ENCODE data around the gene GRID1.

The GRID1 gene

DNA sequence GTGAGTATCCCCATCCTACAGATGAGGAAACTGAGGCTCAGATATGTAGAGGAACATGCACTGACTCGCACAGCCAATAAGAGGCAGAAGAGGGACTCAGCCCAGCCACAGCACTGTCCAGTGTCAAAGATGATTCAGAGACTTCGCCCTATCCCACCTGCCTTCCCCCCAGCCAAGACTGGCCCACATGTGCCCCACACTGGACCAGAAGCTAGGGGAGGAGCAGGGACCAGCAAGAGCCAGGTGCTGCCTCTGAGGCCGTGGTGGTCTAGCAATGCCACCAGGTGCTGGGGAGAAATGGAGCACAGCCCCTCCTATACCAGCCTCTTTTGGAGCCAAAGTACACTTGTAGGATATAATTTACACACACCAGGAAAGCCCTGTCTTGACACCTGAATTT, 22.3 kb downstream of the GRID1 start:
- H3K56ac ChIP-seq (ENCODE audit: low read length) = no peak overlapping the region
- no peak overlapping the region for H4K5ac ChIP-seq (ENCODE audit: low read length)
- H3K79me2 ChIP-seq (ENCODE audit: control insufficient read depth, insufficient read depth, low read length) = no peaks in the 10 kb centered on the region
- H3K23ac ChIP-seq (ENCODE audit: low read length) = no peak overlapping the region
- no peaks in the 10 kb centered on the region for H3K27me3 ChIP-seq (ENCODE audit: insufficient read depth, low read length, poor library complexity)
- no peaks in the 10 kb centered on the region for H3K79me1 ChIP-seq (ENCODE audit: low read length)
- no peak overlapping the region for H2BK120ac ChIP-seq (ENCODE audit: low read depth, low read length)
- no peak overlapping the region for H4K8ac ChIP-seq (ENCODE audit: low read depth, low read length)
- no peak overlapping the region for H3K27ac ChIP-seq (ENCODE audit: low read depth, low read length)
- no peak overlapping the region for H3K4me2 ChIP-seq (ENCODE audit: low read length)
- DNase-seq = no peak
- H3K4me1 ChIP-seq (ENCODE audit: control insufficient read depth, low read depth, low read length) = peaks cover 8% of the 10 kb centered on the region
- H2BK15ac ChIP-seq (replicated peaks; ENCODE audit: low read depth) = no peak overlapping the region
- H2AK5ac ChIP-seq (ENCODE audit: low read length) = no peak overlapping the region
- WGBS (ENCODE audit: extremely low coverage, insufficient coverage, low lambda C conversion rate) = no CpG with 5 or more reads among the region's 3 CpGs
- H3K18ac ChIP-seq (ENCODE audit: low read length) = no peak overlapping the region
- no peak overlapping the region for H2BK5ac ChIP-seq (ENCODE audit: low read length)
- no peak overlapping the region for H3K9ac ChIP-seq (ENCODE audit: low read length)
- no peaks in the 10 kb centered on the region for H3K36me3 ChIP-seq (ENCODE audit: control insufficient read depth, insufficient read depth, low read length)
- no peak overlapping the region for H3K4me3 ChIP-seq (ENCODE audit: low read length)
- H3K4ac ChIP-seq (ENCODE audit: low read depth, low read length) = no peak overlapping the region

DNA sequence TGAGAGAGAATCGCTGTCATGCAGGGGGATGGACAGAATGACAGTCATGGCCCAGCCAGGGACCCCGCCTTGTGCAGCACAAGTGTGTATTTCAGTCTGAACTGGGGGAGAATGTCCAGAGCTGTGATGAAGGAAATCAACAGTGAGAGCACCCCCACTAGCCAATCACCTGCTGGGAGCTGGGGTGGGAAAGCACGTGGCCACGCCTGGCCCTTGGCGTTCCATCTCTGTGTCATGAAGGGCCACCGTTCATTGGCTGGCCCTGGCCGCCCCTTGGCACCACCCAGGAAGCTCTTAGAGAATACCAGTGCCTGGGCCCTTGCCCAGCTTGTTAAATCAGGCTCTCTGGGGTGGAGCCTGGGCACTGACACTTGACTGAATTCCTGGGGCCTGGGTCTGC, 22.8 kb downstream of the GRID1 start:
- Histone ChIP-seq H3K27ac (ENCODE audit: low read depth, low read length) (no peak overlapping the region), H2BK5ac (ENCODE audit: low read length) (no peak overlapping the region), H4K8ac (ENCODE audit: low read depth, low read length) (no peak overlapping the region)

DNA sequence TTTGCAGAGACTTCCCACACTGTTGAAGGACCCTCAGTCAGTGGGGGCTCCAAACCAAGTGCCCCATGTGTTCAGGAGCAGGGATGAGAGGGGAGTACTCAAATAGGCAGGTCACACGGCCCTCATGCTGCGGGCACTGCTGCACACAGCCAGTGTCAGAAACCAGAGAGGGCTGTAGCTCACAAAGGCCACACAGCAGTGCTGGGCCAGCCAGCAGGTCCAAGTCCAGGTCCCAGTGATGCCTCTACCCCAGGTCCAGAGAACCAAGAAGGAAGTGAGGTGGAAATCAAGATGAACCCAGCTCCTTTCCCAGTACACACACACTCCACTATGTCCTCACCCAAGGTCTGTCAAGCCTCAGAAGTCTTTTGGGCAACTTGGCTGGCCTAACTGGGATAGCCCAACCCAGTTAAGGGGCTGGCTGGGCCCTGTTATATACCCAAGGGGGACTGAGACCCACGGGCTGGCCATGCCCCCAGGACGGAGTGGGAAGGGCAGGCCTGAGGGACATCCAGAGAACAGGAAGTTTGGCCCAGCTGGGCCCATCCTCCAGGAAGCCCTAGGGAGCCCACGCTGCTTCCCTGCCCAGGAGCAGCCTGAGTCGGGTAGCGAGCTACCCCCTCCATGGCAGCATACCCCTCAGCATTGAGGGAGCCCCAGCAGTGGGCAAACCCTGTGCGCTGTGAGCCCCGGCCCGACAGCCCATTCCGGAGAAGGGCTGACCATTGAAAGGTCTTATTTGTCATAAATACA, 24.3 kb downstream of the GRID1 start:
- no peak overlapping the region for H2BK5ac ChIP-seq (ENCODE audit: low read length)
- no peaks in the 10 kb centered on the region for H3K27me3 ChIP-seq (ENCODE audit: insufficient read depth, low read length, poor library complexity)
- H3K4me3 ChIP-seq (ENCODE audit: low read length) = no peak overlapping the region
- H3K79me2 ChIP-seq (ENCODE audit: control insufficient read depth, insufficient read depth, low read length) = no peaks in the 10 kb centered on the region
- no peak for DNase-seq
- no peak overlapping the region for H3K4ac ChIP-seq (ENCODE audit: low read depth, low read length)
- H4K8ac ChIP-seq (ENCODE audit: low read depth, low read length) = no peak overlapping the region
- H4K5ac ChIP-seq (ENCODE audit: low read length) = no peak overlapping the region
- H3K4me1 ChIP-seq (ENCODE audit: control insufficient read depth, low read depth, low read length) = peaks cover 8% of the 10 kb centered on the region
- no peak overlapping the region for H3K9ac ChIP-seq (ENCODE audit: low read length)
- H2AK5ac ChIP-seq (ENCODE audit: low read length) = no peak overlapping the region
- no peak overlapping the region for H2BK120ac ChIP-seq (ENCODE audit: low read depth, low read length)
- H2BK15ac ChIP-seq (replicated peaks; ENCODE audit: low read depth) = no peak overlapping the region
- H3K27ac ChIP-seq (ENCODE audit: low read depth, low read length) = no peak overlapping the region
- no peak overlapping the region for H3K4me2 ChIP-seq (ENCODE audit: low read length)
- no peak overlapping the region for H3K18ac ChIP-seq (ENCODE audit: low read length)
- no peak overlapping the region for H3K56ac ChIP-seq (ENCODE audit: low read length)
- H3K79me1 ChIP-seq (ENCODE audit: low read length) = no peaks in the 10 kb centered on the region
- no CpG with 5 or more reads among the region's 11 CpGs for WGBS (ENCODE audit: extremely low coverage, insufficient coverage, low lambda C conversion rate)
- H3K36me3 ChIP-seq (ENCODE audit: control insufficient read depth, insufficient read depth, low read length) = no peaks in the 10 kb centered on the region
- H3K23ac ChIP-seq (ENCODE audit: low read length) = no peak overlapping the region

More for the DNA sequence above, 22.8 kb downstream of the GRID1 start:
- H3K4me2 ChIP-seq (ENCODE audit: low read length) = no peak overlapping the region
- no peaks in the 10 kb centered on the region for H3K36me3 ChIP-seq (ENCODE audit: control insufficient read depth, insufficient read depth, low read length)
- H3K27me3 ChIP-seq (ENCODE audit: insufficient read depth, low read length, poor library complexity) = no peaks in the 10 kb centered on the region
- no peaks in the 10 kb centered on the region for H3K79me1 ChIP-seq (ENCODE audit: low read length)
- H3K9ac ChIP-seq (ENCODE audit: low read length) = no peak overlapping the region
- no peak overlapping the region for H3K23ac ChIP-seq (ENCODE audit: low read length)
- H3K56ac ChIP-seq (ENCODE audit: low read length) = no peak overlapping the region
- no peak overlapping the region for H2AK5ac ChIP-seq (ENCODE audit: low read length)
- no peak overlapping the region for H3K4me3 ChIP-seq (ENCODE audit: low read length)
- peaks cover 8% of the 10 kb centered on the region for H3K4me1 ChIP-seq (ENCODE audit: control insufficient read depth, low read depth, low read length)
- no peak overlapping the region for H2BK120ac ChIP-seq (ENCODE audit: low read depth, low read length)
- H3K79me2 ChIP-seq (ENCODE audit: control insufficient read depth, insufficient read depth, low read length) = no peaks in the 10 kb centered on the region
- DNase-seq = no peak
- no CpG with 5 or more reads among the region's 7 CpGs for WGBS (ENCODE audit: extremely low coverage, insufficient coverage, low lambda C conversion rate)
- no peak overlapping the region for H3K18ac ChIP-seq (ENCODE audit: low read length)
- no peak overlapping the region for H3K4ac ChIP-seq (ENCODE audit: low read depth, low read length)
- no peak overlapping the region for H2BK15ac ChIP-seq (replicated peaks; ENCODE audit: low read depth)
- no peak overlapping the region for H4K5ac ChIP-seq (ENCODE audit: low read length)

DNA sequence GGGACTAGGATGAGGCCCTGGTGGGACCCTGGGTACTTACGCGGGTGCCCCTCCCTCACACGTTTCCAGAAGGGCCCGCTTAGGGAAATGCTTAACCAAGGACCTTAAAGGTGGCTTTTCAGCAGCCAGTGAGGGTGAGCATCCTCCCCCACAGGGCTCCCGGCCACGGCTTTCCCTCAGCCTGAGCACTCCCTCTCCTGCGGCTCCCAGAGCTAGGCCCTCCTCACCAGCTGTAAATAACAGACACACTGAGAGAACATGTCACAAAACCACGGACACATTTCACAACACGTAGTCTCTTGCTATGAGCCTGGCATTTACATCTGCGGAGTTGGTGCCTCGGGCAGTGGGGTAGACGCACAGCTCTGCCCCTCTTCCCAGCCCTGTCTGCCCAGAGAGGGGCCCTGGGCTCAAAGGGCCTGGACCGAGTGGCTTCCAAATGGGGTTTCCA, 25.2 kb downstream of the GRID1 start:
- Histone ChIP-seq H3K18ac (ENCODE audit: low read length) (no peak overlapping the region), H3K4me1 (ENCODE audit: control insufficient read depth, low read depth, low read length) (peaks cover 6% of the 10 kb centered on the region), H2BK15ac (replicated peaks; ENCODE audit: low read depth) (no peak overlapping the region), H3K4me3 (ENCODE audit: low read length) (no peak overlapping the region), H2BK5ac (ENCODE audit: low read length) (no peak overlapping the region), H3K36me3 (ENCODE audit: control insufficient read depth, insufficient read depth, low read length) (no peaks in the 10 kb centered on the region), H3K27me3 (ENCODE audit: insufficient read depth, low read length, poor library complexity) (no peaks in the 10 kb centered on the region), H3K27ac (ENCODE audit: low read depth, low read length) (no peak overlapping the region), H3K23ac (ENCODE audit: low read length) (no peak overlapping the region), H4K8ac (ENCODE audit: low read depth, low read length) (no peak overlapping the region), H3K79me1 (ENCODE audit: low read length) (no peaks in the 10 kb centered on the region), H2AK5ac (ENCODE audit: low read length) (no peak overlapping the region), H3K56ac (ENCODE audit: low read length) (no peak overlapping the region), H3K79me2 (ENCODE audit: control insufficient read depth, insufficient read depth, low read length) (no peaks in the 10 kb centered on the region), H3K4ac (ENCODE audit: low read depth, low read length) (no peak overlapping the region), H3K4me2 (ENCODE audit: low read length) (no peak overlapping the region), H4K5ac (ENCODE audit: low read length) (no peak overlapping the region), H3K9ac (ENCODE audit: low read length) (no peak overlapping the region), H2BK120ac (ENCODE audit: low read depth, low read length) (no peak overlapping the region)
- WGBS (ENCODE audit: extremely low coverage, insufficient coverage, low lambda C conversion rate) = no CpG with 5 or more reads among the region's 13 CpGs
- DNase-seq = no peak

DNA sequence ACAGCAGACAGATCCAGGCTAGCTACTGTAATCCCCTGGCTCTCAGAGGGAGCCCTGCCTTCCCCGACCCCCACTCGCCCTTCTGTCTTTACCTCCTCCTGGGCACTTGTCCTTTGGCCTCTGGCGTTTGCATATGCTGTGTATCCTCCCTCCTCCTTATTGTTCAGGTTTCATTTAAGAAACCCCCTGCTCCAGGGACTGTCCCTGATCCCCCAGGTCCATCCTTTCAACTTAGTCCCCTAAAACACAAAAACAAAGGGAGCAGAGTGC, 25.7 kb downstream of the GRID1 start:
- Histone ChIP-seq H3K79me1 (ENCODE audit: low read length) (no peaks in the 10 kb centered on the region), H3K4ac (ENCODE audit: low read depth, low read length) (no peak overlapping the region), H3K27ac (ENCODE audit: low read depth, low read length) (no peak overlapping the region), H3K23ac (ENCODE audit: low read length) (no peak overlapping the region), H2AK5ac (ENCODE audit: low read length) (no peak overlapping the region), H3K36me3 (ENCODE audit: control insufficient read depth, insufficient read depth, low read length) (no peaks in the 10 kb centered on the region), H3K56ac (ENCODE audit: low read length) (no peak overlapping the region), H2BK120ac (ENCODE audit: low read depth, low read length) (no peak overlapping the region), H3K9ac (ENCODE audit: low read length) (no peak overlapping the region), H2BK15ac (replicated peaks; ENCODE audit: low read depth) (no peak overlapping the region), H3K4me1 (ENCODE audit: control insufficient read depth, low read depth, low read length) (peaks cover 3% of the 10 kb centered on the region), H2BK5ac (ENCODE audit: low read length) (no peak overlapping the region), H3K4me2 (ENCODE audit: low read length) (no peak overlapping the region), H3K18ac (ENCODE audit: low read length) (no peak overlapping the region), H3K79me2 (ENCODE audit: control insufficient read depth, insufficient read depth, low read length) (no peaks in the 10 kb centered on the region), H4K8ac (ENCODE audit: low read depth, low read length) (no peak overlapping the region), H3K27me3 (ENCODE audit: insufficient read depth, low read length, poor library complexity) (no peaks in the 10 kb centered on the region), H3K4me3 (ENCODE audit: low read length) (no peak overlapping the region), H4K5ac (ENCODE audit: low read length) (no peak overlapping the region)
- DNase-seq = no peak
- no CpG with 5 or more reads among the region's 3 CpGs for WGBS (ENCODE audit: extremely low coverage, insufficient coverage, low lambda C conversion rate)
